ENCODE measurements around the gene NKPD1.

The NKPD1 gene

DNA sequence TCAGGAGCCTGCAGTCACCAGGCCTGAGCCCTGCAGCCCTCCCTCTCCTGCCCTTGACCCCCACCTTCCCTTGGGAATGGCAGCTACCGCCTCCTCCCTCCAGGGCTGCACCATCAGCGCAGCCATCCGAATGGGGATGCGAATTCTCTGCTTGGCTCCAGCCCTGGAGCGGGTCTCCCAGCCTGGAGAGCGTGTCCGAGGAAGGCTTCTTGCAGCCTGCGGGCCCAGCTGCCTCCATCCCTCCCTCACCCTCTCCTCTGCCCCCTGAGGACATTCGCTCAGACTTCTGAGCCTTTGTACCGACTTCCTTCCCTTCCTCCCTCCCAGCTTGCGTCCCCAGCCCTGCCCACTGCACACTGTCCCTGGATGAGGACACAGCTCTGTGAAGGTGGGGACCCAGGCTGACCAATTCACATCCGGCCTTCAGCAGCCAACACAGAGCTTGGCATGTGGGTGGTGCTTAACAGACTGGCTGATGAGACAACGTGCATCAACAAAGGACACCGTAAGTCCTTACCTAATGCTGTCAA lies 6.0 kb upstream of the NKPD1 start:
- no peak for DNase-seq (ENCODE audit: low read depth)
- H3K4me3 ChIP-seq (ENCODE audit: low read depth, low read length) = no peak overlapping the region
- no peak for TF ChIP-seq POLR2A (IDR thresholded peaks at IDR 0.05; ENCODE audit: extremely low read depth, insufficient read length)
- no peak for TF ChIP-seq MYC (IDR thresholded peaks at IDR 0.05; ENCODE audit: low read depth, low read length)
- TF ChIP-seq MAX (IDR thresholded peaks at IDR 0.05; ENCODE audit: low read depth, low read length) = no peak
- TF ChIP-seq, protein P1, sequence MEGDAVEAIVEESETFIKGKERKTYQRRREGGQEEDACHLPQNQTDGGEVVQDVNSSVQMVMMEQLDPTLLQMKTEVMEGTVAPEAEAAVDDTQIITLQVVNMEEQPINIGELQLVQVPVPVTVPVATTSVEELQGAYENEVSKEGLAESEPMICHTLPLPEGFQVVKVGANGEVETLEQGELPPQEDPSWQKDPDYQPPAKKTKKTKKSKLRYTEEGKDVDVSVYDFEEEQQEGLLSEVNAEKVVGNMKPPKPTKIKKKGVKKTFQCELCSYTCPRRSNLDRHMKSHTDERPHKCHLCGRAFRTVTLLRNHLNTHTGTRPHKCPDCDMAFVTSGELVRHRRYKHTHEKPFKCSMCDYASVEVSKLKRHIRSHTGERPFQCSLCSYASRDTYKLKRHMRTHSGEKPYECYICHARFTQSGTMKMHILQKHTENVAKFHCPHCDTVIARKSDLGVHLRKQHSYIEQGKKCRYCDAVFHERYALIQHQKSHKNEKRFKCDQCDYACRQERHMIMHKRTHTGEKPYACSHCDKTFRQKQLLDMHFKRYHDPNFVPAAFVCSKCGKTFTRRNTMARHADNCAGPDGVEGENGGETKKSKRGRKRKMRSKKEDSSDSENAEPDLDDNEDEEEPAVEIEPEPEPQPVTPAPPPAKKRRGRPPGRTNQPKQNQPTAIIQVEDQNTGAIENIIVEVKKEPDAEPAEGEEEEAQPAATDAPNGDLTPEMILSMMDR (IDR thresholded peaks at IDR 0.05; ENCODE audit: low read depth, low read length) = no peak

DNA sequence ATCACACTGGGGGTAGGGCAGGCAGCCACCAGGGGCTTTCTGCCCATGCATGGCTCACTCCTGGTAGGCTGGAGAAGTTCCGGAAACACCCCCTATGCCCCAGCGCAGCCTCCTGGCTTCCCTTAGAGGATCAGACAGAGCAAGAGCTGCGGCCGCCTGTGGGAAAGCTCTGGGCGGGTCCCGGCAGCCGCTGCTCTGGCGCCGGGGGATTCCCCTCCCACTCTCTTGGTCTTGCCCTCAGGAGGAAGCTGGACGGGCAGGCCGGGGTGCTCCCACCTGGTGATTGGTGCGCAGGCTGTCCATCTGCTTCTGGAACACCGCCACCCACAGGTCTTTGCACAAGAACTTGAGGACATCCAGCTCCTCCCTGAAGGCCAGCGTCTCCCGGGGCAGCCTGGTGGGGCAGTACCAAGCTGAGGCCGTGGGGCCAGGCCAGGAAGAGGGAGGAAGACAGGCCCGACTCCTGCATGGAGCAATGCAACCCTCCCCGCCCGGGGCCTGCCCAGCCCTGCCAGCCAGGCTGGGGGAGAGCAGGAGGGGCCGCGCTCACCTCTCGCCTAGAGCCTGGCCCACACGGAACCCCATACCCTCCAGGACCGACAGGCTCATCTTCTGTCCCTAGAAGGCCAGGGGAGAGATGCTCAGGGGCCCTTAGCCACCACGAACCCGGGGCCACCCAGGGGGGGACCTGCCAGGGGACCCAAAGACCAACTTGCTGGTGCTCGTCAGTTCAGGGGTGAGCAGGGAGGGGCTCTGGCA lies 4.0 kb upstream of the NKPD1 start:
- H3K4me3 ChIP-seq (ENCODE audit: low read depth, low read length) = no peak overlapping the region
- TF ChIP-seq MAX (IDR thresholded peaks at IDR 0.05; ENCODE audit: low read depth, low read length) = no peak
- TF ChIP-seq MYC (IDR thresholded peaks at IDR 0.05; ENCODE audit: low read depth, low read length) = no peak
- peak; percentile 88 for DNase-seq (ENCODE audit: low read depth)

DNA sequence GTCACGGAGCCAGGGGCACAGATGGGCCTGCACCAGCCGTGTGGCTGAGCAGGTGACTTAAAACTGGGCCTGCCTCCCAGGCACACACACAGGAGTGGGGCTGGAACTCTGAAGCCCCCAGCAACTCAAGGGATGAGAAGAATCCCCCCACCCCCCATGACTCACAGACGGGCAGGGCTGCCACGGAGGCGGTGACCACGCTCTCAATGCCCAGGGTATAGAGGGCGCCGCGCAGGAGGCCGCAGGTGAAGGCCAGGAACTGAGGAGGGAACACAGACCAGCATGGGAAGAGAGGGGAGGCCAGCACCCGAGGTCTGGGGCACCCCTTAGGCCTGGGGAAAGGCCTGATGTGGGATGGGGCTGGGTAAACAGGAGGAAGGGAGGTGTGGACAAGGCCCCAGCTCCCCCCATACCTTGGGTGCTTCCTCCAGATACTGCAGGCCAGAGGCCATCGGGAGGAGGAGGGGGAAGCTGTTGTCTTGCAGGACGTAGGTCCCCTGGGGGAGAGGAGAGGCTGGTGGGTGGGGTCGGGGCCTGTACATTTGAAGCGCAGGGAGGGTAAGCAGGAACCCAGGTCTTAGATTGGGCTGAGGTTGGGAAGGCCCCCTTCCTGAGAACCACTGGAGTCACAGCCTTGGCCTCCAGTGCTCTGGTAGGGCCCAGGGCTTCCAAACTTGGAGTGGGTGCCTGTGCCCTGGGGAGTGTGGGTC lies 3.1 kb upstream of the NKPD1 start:
- no peak for TF ChIP-seq MYC (IDR thresholded peaks at IDR 0.05; ENCODE audit: low read depth, low read length)
- TF ChIP-seq MAX (IDR thresholded peaks at IDR 0.05; ENCODE audit: low read depth, low read length) = no peak
- TF ChIP-seq, protein P1 (IDR thresholded peaks at IDR 0.05; ENCODE audit: low read depth, low read length) = no peak
- TF ChIP-seq POLR2A (IDR thresholded peaks at IDR 0.05; ENCODE audit: extremely low read depth, insufficient read length) = no peak
- peak; percentile 62 for DNase-seq (ENCODE audit: low read depth)
- no peak overlapping the region for H3K4me3 ChIP-seq (ENCODE audit: low read depth, low read length)

- TF ChIP-seq MYC (IDR thresholded peaks at IDR 0.05; ENCODE audit: low read depth, low read length) (no peak), POLR2A (IDR thresholded peaks at IDR 0.05; ENCODE audit: extremely low read depth, insufficient read length) (no peak), MAX (IDR thresholded peaks at IDR 0.05; ENCODE audit: low read depth, low read length) (no peak)
- TF ChIP-seq, protein P1 (IDR thresholded peaks at IDR 0.05; ENCODE audit: low read depth, low read length) = no peak
- DNase-seq (ENCODE audit: low read depth) = no peak
- no peak overlapping the region for H3K4me3 ChIP-seq (ENCODE audit: low read depth, low read length)
Observed at GRCh38 chr19:45163156-45163555, 2.4 kb upstream of the NKPD1 start.

GRCh38 chr19:45162608-45163143 lies 1.9 kb upstream of the NKPD1 start:
- DNase-seq (ENCODE audit: low read depth) = no peak
- TF ChIP-seq, protein P1 (IDR thresholded peaks at IDR 0.05; ENCODE audit: low read depth, low read length) = no peak
- TF ChIP-seq MAX (IDR thresholded peaks at IDR 0.05; ENCODE audit: low read depth, low read length) (no peak), MYC (IDR thresholded peaks at IDR 0.05; ENCODE audit: low read depth, low read length) (no peak), POLR2A (IDR thresholded peaks at IDR 0.05; ENCODE audit: extremely low read depth, insufficient read length) (no peak)

More at GRCh38 chr19:45162608-45163143, 1.9 kb upstream of the NKPD1 start:
- H3K4me3 ChIP-seq (ENCODE audit: low read depth, low read length) = no peak overlapping the region

Measured in NB4 (cell line).